HepG2 (cell line): ENCODE measurements around the gene CACNG7. TPM values are rescaled to one million over a fixed set of nuclear protein-coding genes. Genes with fewer than 3 reads are reported as not detected.

Experiments
- CEBPG ChIP-seq: IDR thresholded peaks from 2 replicates; pipeline ENCODE4 v1.6.1; 2016
- GZF1 ChIP-seq: sonication (generic); formaldehyde crosslinking; IDR thresholded peaks from 2 replicates; pipeline ENCODE4 v1.5.1; 2020; ENCODE audit warnings: mild to moderate bottlenecking, missing genetic modification reagents
- LCORL ChIP-seq, 2 experiments: fragments of 450-650 bp in 1 of 2; sonication (generic) in 1 of 2; formaldehyde crosslinking in 1 of 2; IDR thresholded peaks; 2 replicates each; pipeline versions ENCODE4 v1.5.0 to v1.6.1; 2017 to 2020; ENCODE audit warnings: antibody characterized with exemption in 1 of 2, missing genetic modification reagents in 1 of 2
- MEIS1 ChIP-seq: sonication (generic); formaldehyde crosslinking; IDR thresholded peaks from 2 replicates; pipeline ENCODE4 v1.9.0; 2021; ENCODE audit warnings: mild to moderate bottlenecking, missing genetic modification reagents, moderate library complexity, borderline replicate concordance
- MTA1 ChIP-seq: sonication (generic); formaldehyde crosslinking; IDR thresholded peaks from 2 replicates; pipeline ENCODE4 v1.4.0; 2020; ENCODE audit warnings: missing genetic modification reagents, mild to moderate bottlenecking, borderline replicate concordance
- MTF1 ChIP-seq: sonication (generic); formaldehyde crosslinking; IDR thresholded peaks from 2 replicates; pipeline ENCODE4 v1.5.0; 2020; ENCODE audit warnings: missing genetic modification reagents
- PCBP1 ChIP-seq: fragments of 200-400 bp; formaldehyde crosslinking; IDR thresholded peaks from 2 replicates; pipeline ENCODE4 v1.6.1; 2017; ENCODE audit warnings: mild to moderate bottlenecking, low read depth, low read length, borderline replicate concordance
- RAD21 ChIP-seq: fragments of 450-650 bp; formaldehyde crosslinking; IDR thresholded peaks from 2 replicates; pipeline ENCODE4 v1.5.0; 2020; ENCODE audit warnings: mild to moderate bottlenecking
- REXO4 ChIP-seq: sonication (generic); formaldehyde crosslinking; IDR thresholded peaks from 2 replicates; pipeline ENCODE4 v1.8.0; 2022; ENCODE audit warnings: missing genetic modification reagents, mild to moderate bottlenecking, borderline replicate concordance
- SALL1 ChIP-seq: sonication (generic); formaldehyde crosslinking; IDR thresholded peaks from 2 replicates; pipeline ENCODE4 v1.8.0; 2022; ENCODE audit warnings: mild to moderate bottlenecking, missing genetic modification reagents
- SRSF9 ChIP-seq: fragments of 200-400 bp; formaldehyde crosslinking; IDR thresholded peaks from 2 replicates; pipeline ENCODE4 v1.6.1; 2018; ENCODE audit warnings: borderline replicate concordance, mild to moderate bottlenecking, low read depth, low read length; ENCODE audit not compliant: insufficient read depth, poor library complexity, severe bottlenecking
- STAT5B ChIP-seq: sonication (generic); formaldehyde crosslinking; IDR thresholded peaks from 2 replicates; pipeline ENCODE4 v1.4.0; 2020; ENCODE audit warnings: missing genetic modification reagents
- TCF7L2 ChIP-seq: IDR thresholded peaks from 2 replicates; pipeline ENCODE4 v1.6.1; 2011; ENCODE audit warnings: mild to moderate bottlenecking, low read depth, low read length, moderate library complexity
- ZNF501 ChIP-seq: sonication (generic); formaldehyde crosslinking; IDR thresholded peaks from 2 replicates; pipeline ENCODE4 v1.5.1; 2020; ENCODE audit warnings: mild to moderate bottlenecking, moderate library complexity, missing genetic modification reagents
- ZNF713 ChIP-seq: sonication (generic); formaldehyde crosslinking; IDR thresholded peaks from 2 replicates; pipeline ENCODE4 v1.4.0; 2020; ENCODE audit warnings: mild to moderate bottlenecking, missing genetic modification reagents
- ZNF768 ChIP-seq: sonication (generic); formaldehyde crosslinking; IDR thresholded peaks from 2 replicates; pipeline ENCODE4 v1.4.0; 2020; ENCODE audit warnings: missing genetic modification reagents
- ZNF83 ChIP-seq: sonication (generic); formaldehyde crosslinking; IDR thresholded peaks from 2 replicates; pipeline ENCODE4 v1.4.0; 2020; ENCODE audit warnings: missing genetic modification reagents, mild to moderate bottlenecking, borderline replicate concordance
- polyA plus RNA-seq, 8 experiments: library from polyadenylated mRNA; depleted of rRNA in 3 of 8; stranded (reverse) in 7 of 8; unstranded in 1 of 8; fragments of >200 nt; fragmentation: Illumina TruSeq in 4 of 8; extraction: Trizol in 4 of 8; gene quantifications; 2 replicates each; pipeline versions ENCODE4 v1.2.1 to v1.2.3, GENCODE V29; 2011 to 2016; ENCODE audit warnings: low read depth in 4 of 8, missing spikeins in 1 of 8, mixed read lengths in 1 of 8; ENCODE audit not compliant: insufficient read depth in 1 of 8
- total RNA-seq, 5 experiments: library from RNA; depleted of rRNA; stranded (reverse); fragments of >200 nt; fragmentation: Illumina TruSeq; extraction: Trizol; gene quantifications; 2 replicates each; pipeline ENCODE4 v1.2.3, GENCODE V29; 2016; ENCODE audit warnings: low read depth in 1 of 5
- TF ChIP-seq, protein P1 (sequence below): sonication (generic); formaldehyde crosslinking; IDR thresholded peaks from 2 replicates; pipeline ENCODE4 v1.4.0; 2020; ENCODE audit warnings: missing genetic modification reagents
- TF ChIP-seq, protein P2 (sequence below): sonication (generic); formaldehyde crosslinking; conservative IDR thresholded peaks from 2 replicates; pipeline ENCODE4 v1.8.0; 2022; ENCODE audit warnings: missing genetic modification reagents
- TF ChIP-seq, protein P3 (sequence below): sonication (generic); formaldehyde crosslinking; IDR thresholded peaks from 2 replicates; pipeline ENCODE4 v1.4.0; 2020; ENCODE audit warnings: mild to moderate bottlenecking, missing genetic modification reagents
- TF ChIP-seq, protein P4 (sequence below): sonication (generic); formaldehyde crosslinking; IDR thresholded peaks from 2 replicates; pipeline ENCODE4 v1.5.1; 2020; ENCODE audit warnings: mild to moderate bottlenecking, missing genetic modification reagents

The CACNG7 gene
- total and polyA plus RNA-seq, 2 of the 13 experiments (the other 11 are each of a cell fraction or from before 2014, with no cell fraction given): not detected

DNA sequence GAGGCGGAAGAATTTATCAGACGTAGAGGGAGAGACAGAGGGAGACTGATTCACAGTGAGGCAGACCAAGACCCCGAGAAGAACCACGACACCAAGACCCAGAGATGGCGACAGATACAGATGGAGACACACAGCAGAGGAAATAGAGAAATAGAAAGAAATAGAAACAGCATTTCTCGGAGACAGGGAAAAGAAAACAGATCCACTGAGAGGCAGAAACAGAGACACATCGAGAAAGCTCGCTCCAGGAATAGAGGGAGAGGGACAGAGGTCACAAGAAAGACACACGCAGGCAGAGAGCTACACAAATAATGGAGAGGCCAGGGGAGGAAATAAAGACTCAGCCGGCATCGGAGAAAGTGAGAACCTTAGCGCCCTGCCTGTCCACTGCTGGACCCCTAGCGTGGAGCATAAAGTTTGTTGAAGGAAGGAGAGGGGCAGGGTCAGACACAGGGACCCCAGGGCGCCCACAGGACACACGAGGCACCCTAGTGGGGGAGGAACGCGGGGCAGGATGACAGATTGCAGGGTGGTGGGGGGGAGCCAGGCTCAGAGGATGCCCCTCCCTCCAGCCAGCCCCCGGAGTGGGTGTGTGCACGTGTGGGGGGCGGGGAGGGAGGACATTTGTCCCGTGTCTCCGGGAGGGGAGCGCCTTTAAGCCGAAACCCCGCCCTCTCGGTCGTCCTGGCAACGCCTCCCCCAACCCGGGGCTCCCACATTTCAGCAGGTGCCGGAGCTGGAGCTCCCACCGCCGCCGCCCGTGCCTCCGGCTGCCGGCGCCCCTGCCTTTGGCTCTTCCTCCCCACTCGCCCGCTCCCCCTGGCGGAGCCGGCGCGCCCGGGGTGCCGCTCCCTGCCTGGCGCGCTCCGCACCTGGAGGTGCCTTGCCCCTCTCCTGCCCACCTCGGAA is 27.3 kb upstream of the CACNG7 start, which contains the start of gene PRKCG (continued):
- no peak for TF ChIP-seq LCORL (IDR thresholded peaks at IDR 0.05)
- TF ChIP-seq LCORL (CRISPR knock-in tag; IDR thresholded peaks at IDR 0.05): no peak
- TF ChIP-seq MEIS1 (CRISPR knock-in tag): no peak
- no peak for TF ChIP-seq GZF1
- TF ChIP-seq, protein P1, sequence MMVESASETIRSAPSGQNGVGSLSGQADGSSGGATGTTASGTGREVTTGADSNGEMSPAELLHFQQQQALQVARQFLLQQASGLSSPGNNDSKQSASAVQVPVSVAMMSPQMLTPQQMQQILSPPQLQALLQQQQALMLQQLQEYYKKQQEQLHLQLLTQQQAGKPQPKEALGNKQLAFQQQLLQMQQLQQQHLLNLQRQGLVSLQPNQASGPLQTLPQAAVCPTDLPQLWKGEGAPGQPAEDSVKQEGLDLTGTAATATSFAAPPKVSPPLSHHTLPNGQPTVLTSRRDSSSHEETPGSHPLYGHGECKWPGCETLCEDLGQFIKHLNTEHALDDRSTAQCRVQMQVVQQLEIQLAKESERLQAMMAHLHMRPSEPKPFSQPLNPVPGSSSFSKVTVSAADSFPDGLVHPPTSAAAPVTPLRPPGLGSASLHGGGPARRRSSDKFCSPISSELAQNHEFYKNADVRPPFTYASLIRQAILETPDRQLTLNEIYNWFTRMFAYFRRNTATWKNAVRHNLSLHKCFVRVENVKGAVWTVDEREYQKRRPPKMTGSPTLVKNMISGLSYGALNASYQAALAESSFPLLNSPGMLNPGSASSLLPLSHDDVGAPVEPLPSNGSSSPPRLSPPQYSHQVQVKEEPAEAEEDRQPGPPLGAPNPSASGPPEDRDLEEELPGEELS (CRISPR knock-in tag): no peak
- peak; percentile 47 for TF ChIP-seq ZNF768 (CRISPR knock-in tag)
- TF ChIP-seq ZNF501 (CRISPR knock-in tag): no peak
- no peak for TF ChIP-seq CEBPG (CRISPR knock-in tag)
- TF ChIP-seq, protein P2, sequence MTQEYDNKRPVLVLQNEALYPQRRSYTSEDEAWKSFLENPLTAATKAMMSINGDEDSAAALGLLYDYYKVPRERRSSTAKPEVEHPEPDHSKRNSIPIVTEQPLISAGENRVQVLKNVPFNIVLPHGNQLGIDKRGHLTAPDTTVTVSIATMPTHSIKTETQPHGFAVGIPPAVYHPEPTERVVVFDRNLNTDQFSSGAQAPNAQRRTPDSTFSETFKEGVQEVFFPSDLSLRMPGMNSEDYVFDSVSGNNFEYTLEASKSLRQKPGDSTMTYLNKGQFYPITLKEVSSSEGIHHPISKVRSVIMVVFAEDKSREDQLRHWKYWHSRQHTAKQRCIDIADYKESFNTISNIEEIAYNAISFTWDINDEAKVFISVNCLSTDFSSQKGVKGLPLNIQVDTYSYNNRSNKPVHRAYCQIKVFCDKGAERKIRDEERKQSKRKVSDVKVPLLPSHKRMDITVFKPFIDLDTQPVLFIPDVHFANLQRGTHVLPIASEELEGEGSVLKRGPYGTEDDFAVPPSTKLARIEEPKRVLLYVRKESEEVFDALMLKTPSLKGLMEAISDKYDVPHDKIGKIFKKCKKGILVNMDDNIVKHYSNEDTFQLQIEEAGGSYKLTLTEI (CRISPR knock-in tag): no peak
- TF ChIP-seq TCF7L2: no peak
- TF ChIP-seq RAD21 (CRISPR knock-in tag): peak; percentile 88
- TF ChIP-seq, protein P3, sequence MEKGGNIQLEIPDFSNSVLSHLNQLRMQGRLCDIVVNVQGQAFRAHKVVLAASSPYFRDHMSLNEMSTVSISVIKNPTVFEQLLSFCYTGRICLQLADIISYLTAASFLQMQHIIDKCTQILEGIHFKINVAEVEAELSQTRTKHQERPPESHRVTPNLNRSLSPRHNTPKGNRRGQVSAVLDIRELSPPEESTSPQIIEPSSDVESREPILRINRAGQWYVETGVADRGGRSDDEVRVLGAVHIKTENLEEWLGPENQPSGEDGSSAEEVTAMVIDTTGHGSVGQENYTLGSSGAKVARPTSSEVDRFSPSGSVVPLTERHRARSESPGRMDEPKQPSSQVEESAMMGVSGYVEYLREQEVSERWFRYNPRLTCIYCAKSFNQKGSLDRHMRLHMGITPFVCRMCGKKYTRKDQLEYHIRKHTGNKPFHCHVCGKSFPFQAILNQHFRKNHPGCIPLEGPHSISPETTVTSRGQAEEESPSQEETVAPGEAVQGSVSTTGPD (CRISPR knock-in tag): no peak
- TF ChIP-seq ZNF83: no peak
- TF ChIP-seq ZNF713 (CRISPR knock-in tag): no peak
- TF ChIP-seq, protein P4, sequence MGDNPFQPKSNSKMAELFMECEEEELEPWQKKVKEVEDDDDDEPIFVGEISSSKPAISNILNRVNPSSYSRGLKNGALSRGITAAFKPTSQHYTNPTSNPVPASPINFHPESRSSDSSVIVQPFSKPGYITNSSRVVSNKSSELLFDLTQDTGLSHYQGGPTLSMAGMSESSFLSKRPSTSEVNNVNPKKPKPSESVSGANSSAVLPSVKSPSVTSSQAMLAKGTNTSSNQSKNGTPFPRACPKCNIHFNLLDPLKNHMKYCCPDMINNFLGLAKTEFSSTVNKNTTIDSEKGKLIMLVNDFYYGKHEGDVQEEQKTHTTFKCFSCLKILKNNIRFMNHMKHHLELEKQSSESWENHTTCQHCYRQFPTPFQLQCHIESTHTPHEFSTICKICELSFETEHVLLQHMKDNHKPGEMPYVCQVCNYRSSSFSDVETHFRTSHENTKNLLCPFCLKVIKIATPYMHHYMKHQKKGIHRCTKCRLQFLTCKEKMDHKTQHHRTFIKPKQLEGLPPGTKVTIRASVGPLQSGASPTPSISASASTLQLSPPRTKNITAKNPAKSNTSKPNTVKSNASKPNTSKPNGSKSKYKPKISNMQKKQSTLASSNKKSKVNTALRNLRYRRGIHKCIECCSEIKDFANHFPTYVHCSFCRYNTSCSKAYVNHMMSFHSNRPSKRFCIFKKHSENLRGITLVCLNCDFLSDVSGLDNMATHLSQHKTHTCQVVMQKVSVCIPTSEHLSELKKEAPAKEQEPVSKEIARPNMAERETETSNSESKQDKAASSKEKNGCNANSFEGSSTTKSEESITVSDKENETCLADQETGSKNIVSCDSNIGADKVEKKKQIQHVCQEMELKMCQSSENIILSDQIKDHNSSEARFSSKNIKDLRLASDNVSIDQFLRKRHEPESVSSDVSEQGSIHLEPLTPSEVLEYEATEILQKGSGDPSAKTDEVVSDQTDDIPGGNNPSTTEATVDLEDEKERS: no peak
- no peak for TF ChIP-seq REXO4
- no peak for TF ChIP-seq SRSF9
- no peak for TF ChIP-seq MTF1 (CRISPR knock-in tag)
- no peak; the same call in 1 of the 2 replicates for TF ChIP-seq SALL1
- TF ChIP-seq STAT5B (CRISPR knock-in tag): no peak
- TF ChIP-seq PCBP1: no peak
- peak; percentile 21; the same call in 1 of the 2 replicates for TF ChIP-seq MTA1 (CRISPR knock-in tag)
